ENCODE results near the gene P2RX7.

GRCh38 chr12:121223292-121224285 lies 90.9 kb downstream of the P2RX7 start:
- TF ChIP-seq TEAD4 (IDR thresholded peaks at IDR 0.05) (no peak), RAD21 (IDR thresholded peaks at IDR 0.05; ENCODE audit: low read depth) (peak; percentile 44; the same call in 1 of the 2 replicates), USF1 (IDR thresholded peaks at IDR 0.05) (no peak), ZBTB7A (IDR thresholded peaks at IDR 0.05; ENCODE audit: low read depth) (no peak), TAF1 (IDR thresholded peaks at IDR 0.05; ENCODE audit: low read depth) (no peak), REST (IDR thresholded peaks at IDR 0.05; ENCODE audit: low read depth) (no peak), MAX (IDR thresholded peaks at IDR 0.05) (no peak)
